ENCODE results near the gene KCNJ8. TPM values are rescaled to one million over a fixed set of nuclear protein-coding genes. Genes with fewer than 3 reads are reported as not detected.
A peak's percentile ranks its signal among the peaks of the same experiment; 100 is the strongest.

Gene KCNJ8
- total and polyA plus RNA-seq, 3 donors from 2014 or later: 2.0 to 3.3 (median 2.2) TPM

DNA sequence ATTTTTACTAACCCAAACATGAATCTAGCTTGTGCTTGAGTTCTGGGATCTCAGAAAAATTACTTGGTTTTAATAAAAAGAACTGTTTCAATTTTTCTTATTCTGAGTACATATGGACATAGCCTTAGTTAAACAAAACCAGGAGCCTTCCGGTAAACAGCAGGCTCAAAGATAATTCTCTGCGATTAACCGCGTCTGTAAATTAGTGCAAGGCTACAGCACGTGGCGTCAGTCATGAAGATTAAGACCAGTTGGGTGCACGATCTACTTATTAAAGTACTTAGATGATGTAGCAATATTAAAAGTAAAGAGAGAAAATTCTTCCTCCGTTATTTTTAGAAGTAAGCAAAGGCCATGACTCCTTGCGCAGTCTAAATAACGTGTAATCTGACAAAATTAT lies 700 bp downstream of the KCNJ8 start:
- 7 to 14% methylated on average over 10 of the region's 10 CpGs for WGBS, 2 donors
- no peak for TF ChIP-seq POLR2A (IDR thresholded peaks at IDR 0.05)
- TF ChIP-seq, protein P1, sequence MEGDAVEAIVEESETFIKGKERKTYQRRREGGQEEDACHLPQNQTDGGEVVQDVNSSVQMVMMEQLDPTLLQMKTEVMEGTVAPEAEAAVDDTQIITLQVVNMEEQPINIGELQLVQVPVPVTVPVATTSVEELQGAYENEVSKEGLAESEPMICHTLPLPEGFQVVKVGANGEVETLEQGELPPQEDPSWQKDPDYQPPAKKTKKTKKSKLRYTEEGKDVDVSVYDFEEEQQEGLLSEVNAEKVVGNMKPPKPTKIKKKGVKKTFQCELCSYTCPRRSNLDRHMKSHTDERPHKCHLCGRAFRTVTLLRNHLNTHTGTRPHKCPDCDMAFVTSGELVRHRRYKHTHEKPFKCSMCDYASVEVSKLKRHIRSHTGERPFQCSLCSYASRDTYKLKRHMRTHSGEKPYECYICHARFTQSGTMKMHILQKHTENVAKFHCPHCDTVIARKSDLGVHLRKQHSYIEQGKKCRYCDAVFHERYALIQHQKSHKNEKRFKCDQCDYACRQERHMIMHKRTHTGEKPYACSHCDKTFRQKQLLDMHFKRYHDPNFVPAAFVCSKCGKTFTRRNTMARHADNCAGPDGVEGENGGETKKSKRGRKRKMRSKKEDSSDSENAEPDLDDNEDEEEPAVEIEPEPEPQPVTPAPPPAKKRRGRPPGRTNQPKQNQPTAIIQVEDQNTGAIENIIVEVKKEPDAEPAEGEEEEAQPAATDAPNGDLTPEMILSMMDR (IDR thresholded peaks at IDR 0.05): no peak
- intact Hi-C loops (cut with DNase I; ENCODE audit: low total_unique reads): no loop called here

GRCh38 chr12:21773263-21773741 lies 1.2 kb downstream of the KCNJ8 start:
- Histone ChIP-seq H3K4me1 (no peaks in the 10 kb centered on the region), H3K27ac (no peak overlapping the region), H3K9me3 (no peaks in the 10 kb centered on the region), H3K4me3 (peak overlapping the region; percentile 48 to 60), H3K36me3 (ENCODE audit: low read depth, missing control alignments) (no peaks in the 10 kb centered on the region), H3K27me3 (no peaks in the 10 kb centered on the region)
- DNase-seq: peak; percentile 37
- intact Hi-C loops (cut with DNase I; ENCODE audit: low total_unique reads): no loop called here
- WGBS, 2 donors: 28 to 32% methylated on average over 23 of the region's 23 CpGs
- TF ChIP-seq, protein P1 (IDR thresholded peaks at IDR 0.05): no peak
- TF ChIP-seq POLR2A (IDR thresholded peaks at IDR 0.05): no peak

More for the DNA sequence above, 700 bp downstream of the KCNJ8 start:
- Histone ChIP-seq H3K9me3 (no peaks in the 10 kb centered on the region), H3K4me1 (no peaks in the 10 kb centered on the region), H3K4me3 (peak overlapping the region; percentile 48 to 60), H3K36me3 (ENCODE audit: low read depth, missing control alignments) (no peaks in the 10 kb centered on the region), H3K27me3 (no peaks in the 10 kb centered on the region), H3K27ac (peak overlapping the region in 1 of 2 donors; percentile 42)
- no peak for DNase-seq

DNA sequence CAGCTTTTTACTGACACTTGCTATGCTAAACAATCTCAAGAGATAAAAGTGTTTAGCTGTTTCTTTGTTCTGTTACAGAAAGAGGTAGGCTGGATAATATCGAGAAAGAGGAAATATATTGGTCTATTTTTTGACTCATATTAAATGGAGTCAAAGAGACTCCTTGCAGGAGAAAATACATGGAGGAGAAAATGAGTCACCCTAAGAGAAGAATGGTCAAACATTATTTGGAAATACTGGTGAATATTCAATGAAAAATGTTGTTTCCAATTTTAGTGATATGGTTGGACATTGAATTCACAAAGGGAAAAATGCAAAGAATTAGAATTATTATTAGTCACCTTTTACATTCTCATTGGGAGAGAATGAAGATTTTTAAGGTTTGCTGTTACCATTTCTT lies 3.2 kb downstream of the KCNJ8 start:
- intact Hi-C loops (cut with DNase I; ENCODE audit: low total_unique reads): no loop called here
- Histone ChIP-seq H3K4me3 (no peak overlapping the region), H3K9me3 (no peaks in the 10 kb centered on the region), H3K27ac (no peak overlapping the region), H3K27me3 (no peaks in the 10 kb centered on the region), H3K4me1 (no peaks in the 10 kb centered on the region), H3K36me3 (ENCODE audit: low read depth, missing control alignments) (no peaks in the 10 kb centered on the region)
- TF ChIP-seq POLR2A (IDR thresholded peaks at IDR 0.05): no peak
- TF ChIP-seq, protein P1 (IDR thresholded peaks at IDR 0.05): no peak
- WGBS, 2 donors: 69 to 90% methylated on average over 1 of the region's 1 CpG
- DNase-seq: no peak

DNA sequence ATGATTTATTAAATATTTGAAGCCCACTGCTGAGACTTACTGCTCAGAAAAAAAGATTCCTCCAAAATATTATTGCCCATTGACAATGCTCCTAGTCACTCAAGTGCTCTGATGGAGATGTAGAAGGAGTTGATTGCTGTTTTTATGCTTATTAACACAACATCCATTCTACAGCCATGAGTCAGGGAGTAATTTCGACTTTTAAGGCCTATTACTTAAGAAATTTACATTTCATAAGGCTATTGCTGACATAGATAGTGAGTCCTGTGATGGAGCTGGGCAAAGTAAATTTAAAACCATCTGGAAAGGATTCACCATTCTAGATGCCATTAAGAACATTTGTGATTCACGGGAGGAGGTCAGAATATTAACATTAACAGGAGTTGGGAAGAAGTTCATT lies 5.2 kb downstream of the KCNJ8 start:
- TF ChIP-seq, protein P1 (IDR thresholded peaks at IDR 0.05): no peak
- TF ChIP-seq POLR2A (IDR thresholded peaks at IDR 0.05): no peak
- no peak overlapping the region for H3K4me3 ChIP-seq
- 89 to 90% methylated on average over 2 of the region's 2 CpGs for WGBS, 2 donors
- intact Hi-C loops (cut with DNase I; ENCODE audit: low total_unique reads): no loop called here
- H3K27me3 ChIP-seq: no peaks in the 10 kb centered on the region
- no peaks in the 10 kb centered on the region for H3K36me3 ChIP-seq (ENCODE audit: low read depth, missing control alignments)
- DNase-seq: no peak
- H3K9me3 ChIP-seq: no peaks in the 10 kb centered on the region
- no peaks in the 10 kb centered on the region for H3K4me1 ChIP-seq
- H3K27ac ChIP-seq: no peak overlapping the region

DNA sequence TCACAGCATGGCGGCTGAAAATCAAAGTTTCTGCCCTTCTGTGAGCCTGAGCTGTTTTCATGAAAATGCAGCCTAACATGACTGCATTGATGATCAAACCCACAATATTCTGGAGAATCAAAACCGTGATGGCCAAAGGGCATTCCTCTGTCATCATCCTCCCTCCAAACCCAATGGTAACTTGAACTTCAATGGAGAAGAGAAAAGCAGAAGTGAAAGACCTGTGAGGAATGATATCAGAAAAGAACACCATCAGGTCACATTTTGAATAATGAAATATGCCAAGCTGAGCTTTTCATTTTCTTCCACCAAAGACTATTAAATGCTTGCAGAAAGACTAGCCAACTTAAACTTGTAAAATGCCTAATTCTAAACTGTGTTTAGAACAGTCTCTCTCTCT lies 8.1 kb downstream of the KCNJ8 start:
- DNase-seq: no peak
- Histone ChIP-seq H3K4me3 (no peak overlapping the region), H3K27me3 (no peaks in the 10 kb centered on the region), H3K27ac (no peak overlapping the region), H3K4me1 (no peaks in the 10 kb centered on the region), H3K9me3 (no peaks in the 10 kb centered on the region), H3K36me3 (ENCODE audit: low read depth, missing control alignments) (no peaks in the 10 kb centered on the region)
- WGBS, 2 donors: 91 to 94% methylated on average over 2 of the region's 2 CpGs
- TF ChIP-seq, protein P1 (IDR thresholded peaks at IDR 0.05): no peak
- TF ChIP-seq POLR2A (IDR thresholded peaks at IDR 0.05): no peak
- intact Hi-C loops (cut with DNase I; ENCODE audit: low total_unique reads): no loop called here
